IMR-90 (cell line): ENCODE measurements around the gene PPP1R14B.

Source experiments
- CHD1 ChIP-seq: IDR thresholded peaks from 2 replicates; pipeline ENCODE4 v1.6.1; 2012; ENCODE audit warnings: low read depth, low read length, improper control_type of control experiment
- CTCF ChIP-seq: conservative IDR thresholded peaks from 2 replicates; pipeline ENCODE4 v1.5.1; 2012; ENCODE audit warnings: mild to moderate bottlenecking, low read depth, low read length, improper control_type of control experiment
- FOS ChIP-seq: fragments of 150-350 bp; IDR thresholded peaks from 2 replicates; pipeline ENCODE4 v1.6.1; 2016; ENCODE audit warnings: low read depth, low read length
- MAFK ChIP-seq: IDR thresholded peaks from 2 replicates; pipeline ENCODE4 v1.6.1; 2012; ENCODE audit warnings: low read depth, low read length, improper control_type of control experiment
- POLR2A ChIP-seq: IDR thresholded peaks from 2 replicates; pipeline ENCODE4 v1.6.1; 2012; ENCODE audit warnings: mild to moderate bottlenecking, low read depth, low read length
- RAD21 ChIP-seq: IDR thresholded peaks from 2 replicates; pipeline ENCODE4 v1.6.1; 2012; ENCODE audit warnings: low read length, improper control_type of control experiment

GRCh38 chr11:64268893-64269539 lies 22.3 kb upstream of the PPP1R14B start:
- TF ChIP-seq CTCF (no peak), CHD1 (no peak), POLR2A (no peak), RAD21 (no peak), MAFK (no peak), FOS (no peak)
